Psoas muscle (tissue), 8 donors: Measurements from ENCODE around the gene MRPS24. TPM values are rescaled to one million over a fixed set of nuclear protein-coding genes. Genes with fewer than 3 reads are reported as not detected.

Source experiments
- ATAC-seq, 4 donors: fragments of 200-7000 bp; cut with Tn5 transposase; one replicate each; pipeline ENCODE4 v1.9.1; 2020; ENCODE audit warnings: moderate library complexity in 3 of 4, mild to moderate bottlenecking in 2 of 4
- DNase-seq, 2 donors: peaks; one replicate each; pipeline ENCODE4 v3.0.0-alpha.2; 2020
- H3K27ac ChIP-seq: fragments of 200-600 bp; one replicate; pipeline ENCODE4 v1.8.0; 2022
- H3K27me3 ChIP-seq, 3 donors: fragments of 200-600 bp in 1 of 3; one replicate each; pipeline versions ENCODE4 v1.6.1 to v1.8.0; 2013 to 2022; ENCODE audit warnings: low read length in 2 of 3, mild to moderate bottlenecking in 2 of 3, moderate library complexity in 1 of 3; ENCODE audit not compliant: insufficient read depth in 3 of 3
- H3K36me3 ChIP-seq, 2 donors: fragments of 200-600 bp in 1 of 2; one replicate each; pipeline versions ENCODE4 v1.6.1 to v1.8.0; 2013 to 2022; ENCODE audit warnings: low read depth in 1 of 2, mild to moderate bottlenecking in 1 of 2, moderate library complexity in 1 of 2; ENCODE audit not compliant: insufficient read depth in 1 of 2
- H3K4me1 ChIP-seq: fragments of 200-600 bp; one replicate; pipeline ENCODE4 v1.8.0; 2022
- H3K4me3 ChIP-seq: fragments of 200-600 bp; one replicate; pipeline ENCODE4 v1.8.0; 2022; ENCODE audit warnings: mild to moderate bottlenecking
- H3K9me3 ChIP-seq: fragments of 200-600 bp; one replicate; pipeline ENCODE4 v1.8.0; 2022
- WGBS, 3 donors: extraction: QIAGEN DNeasy Blood & Tissue Kit; methylation state at CpG; one replicate each; pipeline versions ENCODE4 v1.1.6 to v1.1.7; 2013; 5-methylcytosine and 5-hydroxymethylcytosine counted together
- intact Hi-C, 2 donors: fragments of 100-400 bp; cut with DNase I; formaldehyde crosslinking; loops; one replicate each; pipeline versions ENCODE4 v1.11.0 to v1.14.2; 2022
- polyA plus RNA-seq, 3 donors: library from polyadenylated mRNA; stranded (reverse); fragments of 200-250 nt; gene quantifications; one replicate each; pipeline ENCODE4 v1.2.3, GENCODE V29; 2013
- total RNA-seq, 4 donors: library from RNA; stranded (reverse); fragmentation: NEBNext Ultra II Directional in 2 of 4; extraction: Animal tissue kit (Norgen Biotek cat#: 25700) in 2 of 4; gene quantifications; one replicate each; pipeline versions ENCODE4 v1.2.1 to v1.2.4, GENCODE V29; 2021 to 2023
- TF ChIP-seq, protein P1 (sequence below): fragments of 200-600 bp; IDR thresholded peaks from one replicate; pipeline ENCODE4 v1.8.0; 2022; ENCODE audit warnings: antibody characterized with exemption
- donor health status: healthy with polysubstance abuse.
- donor health status: DM: no; HTN: no; CAD: no; lungs with moderate emphysema.
- donor health status: Bipolar disorder and iron deficiency.
- donor health status: healthy.
- donor health status: DM: yes; HTN: yes; CAD: no.
- donor health status: DM: no; HTN: no; CAD: no.
- donor health status: DM: no; HTN: no; CAD: no.
- donor health status: DM: yes; HTN: yes; CAD: no.

MRPS24 gene
- total and polyA plus RNA-seq, 7 donors: 173 to 430 (median 200) TPM

DNA sequence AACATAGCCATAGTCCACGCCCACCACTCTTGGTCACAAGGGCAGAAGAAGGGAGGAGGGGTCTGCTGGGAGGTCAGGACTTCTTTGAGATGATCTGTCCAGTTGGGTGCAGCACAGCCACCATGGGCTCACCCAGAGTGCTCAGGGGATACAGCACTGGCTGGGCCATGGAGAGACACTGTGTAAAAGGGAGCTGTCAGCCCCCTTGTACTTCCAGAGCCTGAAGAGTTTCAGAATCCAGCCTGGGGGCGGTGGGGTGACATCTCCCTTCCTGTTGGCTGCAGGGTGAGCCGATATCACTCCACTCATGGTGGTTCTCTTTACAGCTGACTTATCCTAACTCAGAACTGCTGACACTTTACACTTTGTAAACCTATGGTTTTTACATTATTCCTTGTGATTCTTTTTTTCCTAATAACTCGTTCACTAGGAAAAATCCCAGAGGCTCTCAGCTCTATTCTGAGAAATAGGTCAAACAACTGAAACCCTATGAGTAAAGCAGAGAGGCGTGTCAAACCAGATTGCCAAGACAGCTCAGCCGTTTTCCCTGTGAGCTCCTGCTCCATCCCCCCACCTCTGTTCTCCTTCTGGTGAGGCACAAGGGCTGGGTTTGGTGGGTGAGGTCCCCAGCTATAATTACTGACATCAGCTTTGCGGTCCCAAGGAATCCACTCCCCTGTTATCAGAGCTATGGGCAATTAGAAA lies 3.2 kb upstream of the MRPS24 start:
- TF ChIP-seq, protein P1, sequence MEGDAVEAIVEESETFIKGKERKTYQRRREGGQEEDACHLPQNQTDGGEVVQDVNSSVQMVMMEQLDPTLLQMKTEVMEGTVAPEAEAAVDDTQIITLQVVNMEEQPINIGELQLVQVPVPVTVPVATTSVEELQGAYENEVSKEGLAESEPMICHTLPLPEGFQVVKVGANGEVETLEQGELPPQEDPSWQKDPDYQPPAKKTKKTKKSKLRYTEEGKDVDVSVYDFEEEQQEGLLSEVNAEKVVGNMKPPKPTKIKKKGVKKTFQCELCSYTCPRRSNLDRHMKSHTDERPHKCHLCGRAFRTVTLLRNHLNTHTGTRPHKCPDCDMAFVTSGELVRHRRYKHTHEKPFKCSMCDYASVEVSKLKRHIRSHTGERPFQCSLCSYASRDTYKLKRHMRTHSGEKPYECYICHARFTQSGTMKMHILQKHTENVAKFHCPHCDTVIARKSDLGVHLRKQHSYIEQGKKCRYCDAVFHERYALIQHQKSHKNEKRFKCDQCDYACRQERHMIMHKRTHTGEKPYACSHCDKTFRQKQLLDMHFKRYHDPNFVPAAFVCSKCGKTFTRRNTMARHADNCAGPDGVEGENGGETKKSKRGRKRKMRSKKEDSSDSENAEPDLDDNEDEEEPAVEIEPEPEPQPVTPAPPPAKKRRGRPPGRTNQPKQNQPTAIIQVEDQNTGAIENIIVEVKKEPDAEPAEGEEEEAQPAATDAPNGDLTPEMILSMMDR: no peak
- Histone ChIP-seq H3K27me3 (no peaks in the 10 kb centered on the region), H3K9me3 (no peaks in the 10 kb centered on the region), H3K36me3 (peaks cover 0 to 40% of the 10 kb centered on the region in 2 donors), H3K4me1 (peaks cover 52% of the 10 kb centered on the region), H3K4me3 (peak overlapping the region; percentile 31), H3K27ac (peak overlapping the region; percentile 86)
- ATAC-seq (peak; percentile 52 to 77 (median 68)), DNase-seq (peak; percentile 57 to 80)
- WGBS, 3 donors: 25 to 46% (median 26%) methylated on average over 7 of the region's 7 CpGs
- intact Hi-C loops: loop anchor here (2.0 to 5.0 kb wide), 2 partner anchors 54 to 55 kb away; partner anchors contain the start of gene UBE2D4 (in 2 of the 2)

DNA sequence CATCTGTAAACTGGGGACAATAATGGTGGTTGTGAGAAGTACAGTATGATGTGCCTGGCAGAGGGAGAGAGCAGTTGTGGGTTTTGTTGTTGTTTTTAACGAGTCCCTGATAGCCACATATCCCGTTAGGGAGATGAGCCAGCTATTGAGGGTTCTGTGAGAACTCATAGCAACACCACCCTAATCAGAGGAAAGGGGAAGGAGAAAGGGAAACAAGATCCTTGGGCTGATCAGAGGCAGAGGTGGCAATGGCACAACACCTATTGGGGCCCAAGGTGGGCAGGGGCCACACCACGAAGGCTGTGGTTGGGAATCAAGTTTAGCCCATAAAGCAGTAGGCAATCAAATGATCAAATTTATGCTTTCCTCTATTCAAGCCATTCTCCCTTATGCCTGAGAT lies 1.7 kb upstream of the MRPS24 start:
- peaks cover 8 to 40% of the 10 kb centered on the region in 2 donors for H3K36me3 ChIP-seq
- no peaks in the 10 kb centered on the region for H3K9me3 ChIP-seq
- DNase-seq: no peak
- peak overlapping the region; percentile 5 for H3K27ac ChIP-seq
- H3K4me1 ChIP-seq: peaks cover 40% of the 10 kb centered on the region
- intact Hi-C loops: loop anchor here in 1 of 2 donors (5.0 kb wide), 1 partner anchor 56 kb away; the partner anchor contains the start of gene UBE2D4
- no peaks in the 10 kb centered on the region for H3K27me3 ChIP-seq
- TF ChIP-seq, protein P1: no peak
- no peak overlapping the region for H3K4me3 ChIP-seq
- WGBS, 3 donors: 94 to 95% (median 94%) methylated on average over 3 of the region's 3 CpGs
- ATAC-seq: no peak

DNA sequence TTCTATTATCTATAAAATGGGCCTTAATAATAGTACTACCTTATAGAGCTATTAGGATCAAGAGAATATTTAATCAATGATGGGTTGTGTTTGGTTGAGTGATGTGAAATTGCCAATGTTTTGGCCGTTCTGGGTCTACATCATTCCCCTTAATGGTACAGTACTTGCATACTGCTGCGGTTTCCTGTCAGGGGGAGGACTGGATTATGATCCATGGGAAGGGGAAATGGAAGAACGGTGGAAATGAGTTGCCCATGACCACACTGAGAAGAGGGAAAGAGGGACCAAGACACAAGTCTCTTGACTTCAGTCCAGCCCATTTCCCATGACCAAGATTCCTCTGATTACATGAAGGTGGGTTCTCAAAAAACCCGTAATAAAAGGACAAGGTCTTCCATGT lies 999 bp upstream of the MRPS24 start:
- Histone ChIP-seq H3K4me1 (peaks cover 40% of the 10 kb centered on the region), H3K27ac (peak overlapping the region; percentile 88), H3K27me3 (no peaks in the 10 kb centered on the region), H3K9me3 (no peaks in the 10 kb centered on the region), H3K36me3 (peaks cover 8 to 40% of the 10 kb centered on the region in 2 donors), H3K4me3 (peak overlapping the region; percentile 84)
- DNase-seq (no peak), ATAC-seq (no peak)
- 80 to 85% (median 84%) methylated on average over 4 of the region's 4 CpGs for WGBS, 3 donors
- intact Hi-C loops: loop anchor here in 1 of 2 donors (5.0 kb wide), 1 partner anchor 57 kb away; the partner anchor contains the start of gene UBE2D4
- TF ChIP-seq, protein P1: no peak

DNA sequence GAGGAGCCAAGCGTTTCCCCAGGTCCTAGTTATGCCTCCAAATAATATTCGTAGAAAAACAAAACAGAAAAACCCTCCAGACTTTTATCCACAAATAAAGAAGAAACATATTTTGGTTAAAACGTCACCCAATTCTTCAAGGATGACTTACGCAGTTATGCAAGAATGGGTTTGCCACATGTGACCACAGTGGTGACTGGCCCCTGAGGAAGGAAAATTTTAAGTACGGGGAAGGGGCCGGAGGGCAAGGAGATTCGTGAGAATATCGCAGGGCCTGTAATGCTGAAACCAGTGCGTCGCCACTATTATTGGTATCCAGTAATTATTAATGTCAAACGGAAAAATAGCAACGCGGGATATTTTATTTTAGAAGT lies 537 bp upstream of the MRPS24 start:
- H3K4me3 ChIP-seq: peak overlapping the region; percentile 84
- TF ChIP-seq, protein P1: no peak
- H3K27me3 ChIP-seq: no peaks in the 10 kb centered on the region
- peaks cover 8 to 36% of the 10 kb centered on the region in 2 donors for H3K36me3 ChIP-seq
- peak; percentile 40 to 63 (median 44) for ATAC-seq
- peak in 1 of 2 donors; percentile 31 for DNase-seq
- WGBS, 3 donors: 26 to 38% (median 34%) methylated on average over 13 of the region's 13 CpGs
- intact Hi-C loops: loop anchor here in 1 of 2 donors (5.0 kb wide), 1 partner anchor 57 kb away; the partner anchor contains the start of gene UBE2D4
- no peaks in the 10 kb centered on the region for H3K9me3 ChIP-seq
- H3K27ac ChIP-seq: peak overlapping the region; percentile 88
- peaks cover 40% of the 10 kb centered on the region for H3K4me1 ChIP-seq
